Pancreas (tissue), 10 donors: ENCODE results near the gene ABCB11. TPM values are rescaled to one million over a fixed set of nuclear protein-coding genes. Genes with fewer than 3 reads are reported as not detected.

Source experiments
- ATAC-seq, 4 donors: fragments of 200-7000 bp; cut with Tn5 transposase; one replicate each; pipeline versions ENCODE4 v1.8.0 to v1.9.1; 2020; ENCODE audit warnings: mild to moderate bottlenecking in 4 of 4, moderate library complexity in 4 of 4
- DNase-seq, 6 donors: peaks; one replicate each; pipeline ENCODE4 v3.0.0-alpha.2; 2020
- FAIRE-seq: peaks from 2 replicates; lab custom pipeline; 2012; peaks lifted over from hg19 to GRCh38; lab: Jason Lieb, UNC
- H3K27ac ChIP-seq, 4 donors: fragments of 200-600 bp; sonication (generic); 1 replicate in 3 of 4; 2 replicates in 1 of 4; pipeline versions ENCODE4 v1.5.0 to v1.8.0; 2020
- H3K27me3 ChIP-seq, 4 donors: fragments of 200-600 bp; one replicate each; pipeline ENCODE4 v1.8.0; 2021
- H3K36me3 ChIP-seq, 3 donors: fragments of 200-600 bp; sonication (generic) in 1 of 3; one replicate each; pipeline versions ENCODE4 v1.5.0 to v1.8.0; 2020 to 2021
- H3K4me1 ChIP-seq, 3 donors: fragments of 200-600 bp; one replicate each; pipeline ENCODE4 v1.8.0; 2021
- H3K4me3 ChIP-seq, 4 donors: fragments of 200-600 bp; sonication (generic) in 2 of 4; one replicate each; pipeline versions ENCODE4 v1.5.0 to v1.8.0; 2020 to 2021
- H3K9me3 ChIP-seq, 4 donors: fragments of 200-600 bp; one replicate each; pipeline ENCODE4 v1.8.0; 2021
- whole genome bisulfite sequencing, 2 donors: extraction: QIAGEN DNeasy Blood & Tissue Kit; methylation state at CpG; one replicate each; pipeline ENCODE4 v1.1.7; 2013; 5-methylcytosine and 5-hydroxymethylcytosine counted together
- intact Hi-C, 3 donors: fragments of 100-400 bp; cut with DNase I; formaldehyde crosslinking; loops; one replicate each; pipeline versions ENCODE4 v1.11.1 to v1.14.2; 2022
- polyA plus RNA-seq, 2 donors: library from polyadenylated mRNA; stranded (reverse); fragments of 200-250 nt; gene quantifications; one replicate each; pipeline ENCODE4 v1.2.3, GENCODE V29; 2013
- total RNA-seq, 6 donors: library from RNA; stranded (reverse); fragmentation: NEBNext Ultra II Directional in 4 of 6; extraction: Animal tissue kit (Norgen Biotek cat#: 25700) in 4 of 6; gene quantifications; one replicate each; pipeline versions ENCODE4 v1.2.1 to v1.2.4, GENCODE V29; 2021 to 2023
- TF ChIP-seq, protein P1 (sequence below), 4 donors: fragments of 200-600 bp; sonication (generic) in 3 of 4; IDR thresholded peaks; one replicate each; pipeline versions ENCODE4 v1.5.0 to v1.8.0; 2021; ENCODE audit warnings: antibody characterized with exemption in 4 of 4
- donor health status: healthy with polysubstance abuse.
- donor health status: DM: no; HTN: no; CAD: no; lungs with moderate emphysema.
- donor health status: DM: no; HTN: no; CAD: no.
- donor health status: control.
- donor health status: control.
- donor health status: Bipolar disorder and iron deficiency.
- donor health status: DM: yes; HTN: yes; CAD: no.
- donor health status: DM: no; HTN: no; CAD: no.
- donor health status: DM: no; HTN: no; CAD: no.
- donor health status: DM: yes; HTN: yes; CAD: no.

Gene ABCB11
- total and polyA plus RNA-seq, 8 donors: 0.02 to 0.12 (median 0.04) TPM; not detected in 2

DNA sequence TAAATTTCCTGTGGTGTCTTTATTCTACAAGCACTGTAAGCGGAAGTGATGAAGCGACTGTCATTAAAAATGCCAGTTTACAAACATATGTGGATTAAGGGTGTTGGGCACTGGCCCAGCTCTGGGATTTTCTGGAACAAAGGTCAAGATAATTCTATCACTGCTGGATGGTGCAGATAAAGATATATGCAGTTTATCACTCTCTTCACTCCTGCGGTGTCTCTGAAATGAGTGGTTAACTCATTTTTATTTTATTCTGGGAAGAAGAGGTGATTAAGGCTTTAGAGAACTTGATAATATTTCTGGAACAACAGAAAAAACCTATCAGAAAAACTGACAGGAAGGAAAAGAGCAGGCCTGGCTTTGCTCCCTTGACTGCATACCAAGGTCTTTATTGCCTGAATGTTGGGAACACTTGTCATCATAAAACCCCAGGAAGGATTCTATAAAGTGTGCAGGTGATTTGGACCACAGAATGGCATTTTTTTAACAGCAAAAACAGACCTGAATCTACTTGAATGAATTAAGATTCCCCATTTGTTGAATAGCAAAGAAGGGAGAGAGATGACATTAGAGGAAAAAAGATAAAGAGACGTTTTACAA is 32.4 kb downstream of the ABCB11 start:
- Histone ChIP-seq H3K4me3 (no peak overlapping the region), H3K27ac (no peak overlapping the region), H3K27me3 (no peaks in the 10 kb centered on the region), H3K36me3 (no peaks in the 10 kb centered on the region), H3K4me1 (no peaks in the 10 kb centered on the region), H3K9me3 (no peaks in the 10 kb centered on the region)
- ATAC-seq: no peak
- 78 to 87% methylated on average over 4 of the region's 4 CpGs for WGBS, 2 donors
- TF ChIP-seq, protein P1, sequence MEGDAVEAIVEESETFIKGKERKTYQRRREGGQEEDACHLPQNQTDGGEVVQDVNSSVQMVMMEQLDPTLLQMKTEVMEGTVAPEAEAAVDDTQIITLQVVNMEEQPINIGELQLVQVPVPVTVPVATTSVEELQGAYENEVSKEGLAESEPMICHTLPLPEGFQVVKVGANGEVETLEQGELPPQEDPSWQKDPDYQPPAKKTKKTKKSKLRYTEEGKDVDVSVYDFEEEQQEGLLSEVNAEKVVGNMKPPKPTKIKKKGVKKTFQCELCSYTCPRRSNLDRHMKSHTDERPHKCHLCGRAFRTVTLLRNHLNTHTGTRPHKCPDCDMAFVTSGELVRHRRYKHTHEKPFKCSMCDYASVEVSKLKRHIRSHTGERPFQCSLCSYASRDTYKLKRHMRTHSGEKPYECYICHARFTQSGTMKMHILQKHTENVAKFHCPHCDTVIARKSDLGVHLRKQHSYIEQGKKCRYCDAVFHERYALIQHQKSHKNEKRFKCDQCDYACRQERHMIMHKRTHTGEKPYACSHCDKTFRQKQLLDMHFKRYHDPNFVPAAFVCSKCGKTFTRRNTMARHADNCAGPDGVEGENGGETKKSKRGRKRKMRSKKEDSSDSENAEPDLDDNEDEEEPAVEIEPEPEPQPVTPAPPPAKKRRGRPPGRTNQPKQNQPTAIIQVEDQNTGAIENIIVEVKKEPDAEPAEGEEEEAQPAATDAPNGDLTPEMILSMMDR (IDR thresholded peaks at IDR 0.05): no peak
- intact Hi-C loops: no loop called here
- no peak for DNase-seq
- FAIRE-seq: no peak

DNA sequence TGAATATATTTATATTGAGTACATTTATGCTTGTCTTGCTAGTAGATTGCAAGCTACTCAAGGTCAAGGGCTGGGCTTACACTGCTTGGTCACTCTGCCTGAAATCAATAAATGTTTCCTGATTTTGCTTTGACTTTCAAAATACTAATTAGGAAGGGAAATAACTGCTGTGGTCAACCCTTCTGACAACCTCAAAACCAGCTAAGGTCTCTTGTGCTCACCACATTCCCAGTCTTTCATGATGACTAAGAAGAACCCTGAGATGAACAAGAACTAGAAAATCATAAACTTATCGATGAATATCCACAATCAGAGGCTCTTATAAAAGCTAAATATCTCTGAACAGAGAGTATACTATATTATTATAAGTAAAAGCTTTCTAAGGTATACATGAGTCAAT is 33.3 kb downstream of the ABCB11 start:
- no peaks in the 10 kb centered on the region for H3K27me3 ChIP-seq
- H3K36me3 ChIP-seq: no peaks in the 10 kb centered on the region
- ATAC-seq (no peak), DNase-seq (no peak), FAIRE-seq (no peak)
- 91 to 98% methylated on average over 1 of the region's 1 CpG for WGBS, 2 donors
- TF ChIP-seq, protein P1 (IDR thresholded peaks at IDR 0.05): no peak
- no peaks in the 10 kb centered on the region for H3K4me1 ChIP-seq
- H3K4me3 ChIP-seq: no peak overlapping the region
- no peak overlapping the region for H3K27ac ChIP-seq
- no peaks in the 10 kb centered on the region for H3K9me3 ChIP-seq
- intact Hi-C loops: no loop called here

DNA sequence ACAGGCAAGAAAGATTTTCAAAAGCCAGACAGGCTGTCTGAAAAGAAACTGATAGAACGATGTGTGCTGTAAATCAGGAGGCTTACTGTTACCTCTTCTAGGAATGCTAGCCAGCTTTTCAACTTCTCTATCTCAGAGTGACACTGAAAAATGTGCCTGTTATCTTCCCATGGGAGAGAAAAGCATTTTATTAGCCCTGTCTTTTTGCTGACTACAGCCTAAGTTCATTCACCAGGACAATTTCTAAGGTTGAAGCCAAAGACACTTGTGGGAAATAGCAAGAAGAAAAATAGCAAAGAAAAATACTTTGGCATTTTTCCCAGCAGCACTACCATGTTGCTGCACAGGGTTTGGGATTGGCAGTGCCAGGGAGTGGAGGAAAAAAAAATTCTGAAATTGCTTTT is 34.0 kb downstream of the ABCB11 start:
- intact Hi-C loops: no loop called here
- FAIRE-seq (no peak), DNase-seq (no peak), ATAC-seq (peak in 1 of 4 donors; percentile 15)
- TF ChIP-seq, protein P1 (IDR thresholded peaks at IDR 0.05): no peak
- Histone ChIP-seq H3K4me3 (no peak overlapping the region), H3K4me1 (no peaks in the 10 kb centered on the region), H3K9me3 (no peaks in the 10 kb centered on the region), H3K27ac (no peak overlapping the region), H3K27me3 (no peaks in the 10 kb centered on the region), H3K36me3 (no peaks in the 10 kb centered on the region)
- WGBS, 2 donors: 18 to 19% methylated on average over 1 of the region's 1 CpG

DNA sequence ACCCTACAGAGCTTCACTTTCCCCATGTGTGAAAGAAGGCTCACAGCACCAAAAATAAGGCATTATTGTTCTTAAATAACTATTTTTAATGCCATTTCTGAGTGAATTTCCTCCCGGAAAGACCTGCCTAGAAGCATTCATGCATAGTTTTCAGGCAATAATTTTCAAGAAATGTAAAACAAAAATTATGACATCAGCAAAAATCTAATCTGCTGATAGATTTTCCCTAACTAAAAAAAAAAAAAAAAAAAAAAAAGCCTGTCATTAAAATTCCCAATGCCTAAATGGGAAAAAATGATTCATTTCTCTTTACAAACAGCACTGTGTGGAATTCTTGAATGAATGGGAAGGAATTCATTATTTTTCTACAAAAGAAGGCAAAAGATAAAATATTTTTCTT is 35.4 kb downstream of the ABCB11 start:
- FAIRE-seq: no peak
- Histone ChIP-seq H3K4me1 (no peaks in the 10 kb centered on the region), H3K27ac (no peak overlapping the region), H3K4me3 (no peak overlapping the region), H3K9me3 (no peaks in the 10 kb centered on the region), H3K27me3 (no peaks in the 10 kb centered on the region), H3K36me3 (no peaks in the 10 kb centered on the region)
- no peak for DNase-seq
- no peak for ATAC-seq
- TF ChIP-seq, protein P1 (IDR thresholded peaks at IDR 0.05): no peak
- 87 to 91% methylated on average over 1 of the region's 1 CpG for WGBS, 2 donors
- intact Hi-C loops: no loop called here

DNA sequence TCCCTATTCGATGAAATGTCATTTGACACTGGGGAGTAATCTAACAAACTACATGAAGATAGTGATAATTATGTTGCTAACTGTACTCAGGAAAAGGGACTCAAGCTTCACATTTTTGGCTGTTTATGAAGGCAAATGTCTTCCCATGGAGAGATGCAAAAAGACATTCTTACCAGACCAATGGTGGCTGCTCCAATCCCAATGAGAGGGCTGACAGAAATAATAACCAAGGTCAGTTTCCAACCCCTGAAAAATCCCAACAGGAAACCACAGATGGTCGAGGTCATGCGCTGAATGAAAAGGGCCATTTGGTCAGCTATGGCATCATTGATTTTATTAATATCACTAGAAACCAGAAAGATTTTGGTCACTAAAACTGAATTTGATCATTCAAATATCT is 37.6 kb downstream of the ABCB11 start:
- no peak for FAIRE-seq
- Histone ChIP-seq H3K27me3 (no peaks in the 10 kb centered on the region), H3K27ac (no peak overlapping the region), H3K9me3 (no peaks in the 10 kb centered on the region), H3K4me3 (no peak overlapping the region), H3K36me3 (no peaks in the 10 kb centered on the region), H3K4me1 (no peaks in the 10 kb centered on the region)
- no peak for DNase-seq
- no peak for ATAC-seq
- 74 to 81% methylated on average over 3 of the region's 3 CpGs for WGBS, 2 donors
- intact Hi-C loops: no loop called here
- TF ChIP-seq, protein P1 (IDR thresholded peaks at IDR 0.05): no peak
